ENCODE measurements around the gene TCFL5. TPM values are rescaled to one million over a fixed set of nuclear protein-coding genes. Genes with fewer than 3 reads are reported as not detected.

Gene TCFL5
- total RNA-seq, 1 experiment from 2014 or later, result 29.3 TPM

- POLR2A ChIA-PET (ENCODE audit: unreplicated experiment), result interaction anchor here (0.6 kb wide), 1 partner anchor 14 kb away, joined by 8 read pairs; no protein-coding TSS in a partner anchor
- intact Hi-C loops (cut with micrococcal nuclease; ENCODE audit: unreplicated experiment), result no loop called here
- DNase-seq, result no peak
- CTCF ChIA-PET, result interaction anchor here (0.6 kb wide), 1 partner anchor 28 kb away, joined by 6 read pairs; no protein-coding TSS in a partner anchor
- H3K4me3 ChIP-seq, result no peak overlapping the region
- no peaks in the 10 kb centered on the region for H3K9me3 ChIP-seq (ENCODE audit: insufficient read depth, low read depth)
- H3K79me2 ChIP-seq (ENCODE audit: low read depth), result no peaks in the 10 kb centered on the region
- H3K27me3 ChIP-seq (ENCODE audit: insufficient read depth, low read depth), result no peaks in the 10 kb centered on the region
- H2AFZ ChIP-seq, result no peak overlapping the region
- H3K4me2 ChIP-seq, result no peak overlapping the region
- H3F3A ChIP-seq (ENCODE audit: insufficient read depth, low read depth), result peaks cover 25% of the 10 kb centered on the region
- no peak overlapping the region for H3K27ac ChIP-seq
- TF ChIP-seq EZH2 (IDR thresholded peaks at IDR 0.05; ENCODE audit: low read depth), result no peak
- TF ChIP-seq, protein P1, sequence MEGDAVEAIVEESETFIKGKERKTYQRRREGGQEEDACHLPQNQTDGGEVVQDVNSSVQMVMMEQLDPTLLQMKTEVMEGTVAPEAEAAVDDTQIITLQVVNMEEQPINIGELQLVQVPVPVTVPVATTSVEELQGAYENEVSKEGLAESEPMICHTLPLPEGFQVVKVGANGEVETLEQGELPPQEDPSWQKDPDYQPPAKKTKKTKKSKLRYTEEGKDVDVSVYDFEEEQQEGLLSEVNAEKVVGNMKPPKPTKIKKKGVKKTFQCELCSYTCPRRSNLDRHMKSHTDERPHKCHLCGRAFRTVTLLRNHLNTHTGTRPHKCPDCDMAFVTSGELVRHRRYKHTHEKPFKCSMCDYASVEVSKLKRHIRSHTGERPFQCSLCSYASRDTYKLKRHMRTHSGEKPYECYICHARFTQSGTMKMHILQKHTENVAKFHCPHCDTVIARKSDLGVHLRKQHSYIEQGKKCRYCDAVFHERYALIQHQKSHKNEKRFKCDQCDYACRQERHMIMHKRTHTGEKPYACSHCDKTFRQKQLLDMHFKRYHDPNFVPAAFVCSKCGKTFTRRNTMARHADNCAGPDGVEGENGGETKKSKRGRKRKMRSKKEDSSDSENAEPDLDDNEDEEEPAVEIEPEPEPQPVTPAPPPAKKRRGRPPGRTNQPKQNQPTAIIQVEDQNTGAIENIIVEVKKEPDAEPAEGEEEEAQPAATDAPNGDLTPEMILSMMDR (conservative IDR thresholded peaks at IDR 0.05), result no peak
- H3K9me2 ChIP-seq (ENCODE audit: insufficient read depth), result no peaks in the 10 kb centered on the region
- H3K4me1 ChIP-seq (replicated peaks; ENCODE audit: insufficient read depth), result no peaks in the 10 kb centered on the region
- BruUV-seq (replicated peaks), result no TSS peak
- H3K36me3 ChIP-seq (ENCODE audit: low read depth), result peaks cover 32% of the 10 kb centered on the region
- H4K20me1 ChIP-seq (ENCODE audit: insufficient read depth), result peaks cover 18% of the 10 kb centered on the region; the same call in 1 of the 2 replicates
These were observed 32.6 kb upstream of the TCFL5 start for GRCh38 chr20:62894261-62894660.

GRCh38 chr20:62893700-62894099 lies 32.1 kb upstream of the TCFL5 start:
- DNase-seq, result no peak
- Histone ChIP-seq H3K4me2 (no peak overlapping the region), H4K20me1 (ENCODE audit: insufficient read depth) (peaks cover 14% of the 10 kb centered on the region; the same call in 1 of the 2 replicates), H3F3A (ENCODE audit: insufficient read depth, low read depth) (peaks cover 22% of the 10 kb centered on the region), H2AFZ (no peak overlapping the region), H3K27ac (no peak overlapping the region), H3K9me3 (ENCODE audit: insufficient read depth, low read depth) (no peaks in the 10 kb centered on the region), H3K4me3 (no peak overlapping the region), H3K36me3 (ENCODE audit: low read depth) (peaks cover 35% of the 10 kb centered on the region), H3K27me3 (ENCODE audit: insufficient read depth, low read depth) (no peaks in the 10 kb centered on the region), H3K9me2 (ENCODE audit: insufficient read depth) (no peaks in the 10 kb centered on the region), H3K79me2 (ENCODE audit: low read depth) (no peaks in the 10 kb centered on the region), H3K4me1 (replicated peaks; ENCODE audit: insufficient read depth) (no peaks in the 10 kb centered on the region)
- intact Hi-C loops (cut with micrococcal nuclease; ENCODE audit: unreplicated experiment), result no loop called here
- POLR2A ChIA-PET (ENCODE audit: unreplicated experiment), result interaction anchor here (0.6 kb wide), 1 partner anchor 14 kb away, joined by 8 read pairs; no protein-coding TSS in a partner anchor
- BruUV-seq (replicated peaks), result no TSS peak
- CTCF ChIA-PET, result interaction anchor here (0.6 kb wide), 1 partner anchor 27 kb away, joined by 6 read pairs; no protein-coding TSS in a partner anchor
- TF ChIP-seq, protein P1 (conservative IDR thresholded peaks at IDR 0.05), result no peak; the same call in 1 of the 2 replicates
- no peak for TF ChIP-seq EZH2 (IDR thresholded peaks at IDR 0.05; ENCODE audit: low read depth)

DNA sequence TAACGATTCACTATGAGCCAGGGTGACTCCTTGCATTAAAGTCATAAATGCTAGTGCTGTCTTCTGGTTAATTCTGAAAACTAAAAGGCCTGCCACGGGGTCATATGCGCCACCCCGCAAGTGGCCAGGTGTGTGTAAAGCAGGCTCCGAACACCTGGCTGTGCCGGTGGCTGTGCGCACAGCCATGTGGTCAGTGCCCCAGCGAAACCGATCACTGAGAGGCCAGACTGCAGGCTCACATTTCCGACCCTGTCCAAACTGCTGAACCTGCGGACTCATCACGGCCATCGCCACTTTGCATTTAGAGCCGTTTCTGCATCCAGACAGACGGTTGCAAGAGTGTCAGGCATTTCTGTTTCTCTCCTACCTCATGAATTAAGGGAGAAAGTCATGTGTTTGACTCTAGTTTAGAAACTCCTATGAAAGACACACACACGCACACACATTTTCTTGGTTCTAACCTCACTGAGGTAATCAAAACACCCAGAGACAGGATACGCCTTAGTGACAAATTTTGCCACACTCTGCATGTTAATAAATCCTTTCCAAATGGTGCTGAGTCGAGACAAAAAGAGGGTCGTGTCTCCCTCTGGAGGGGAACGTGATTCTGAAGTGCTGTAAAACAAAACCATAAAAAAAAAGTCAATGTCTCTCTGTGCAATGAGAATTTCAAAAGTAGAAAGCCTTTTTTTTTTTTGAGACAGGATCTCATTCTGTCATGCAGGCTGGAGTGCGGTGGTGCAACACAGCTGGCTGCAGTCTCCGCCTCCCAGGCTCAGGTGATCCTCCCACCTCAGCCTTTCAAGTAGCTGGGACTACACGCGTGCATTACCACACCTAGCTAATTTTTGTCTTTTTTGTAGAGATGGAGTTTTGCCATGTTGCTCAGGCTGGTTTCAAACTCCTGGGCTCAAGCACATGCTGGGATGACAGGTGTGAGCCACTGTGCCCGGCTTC lies 31.0 kb upstream of the TCFL5 start:
- Histone ChIP-seq H3K4me3 (no peak overlapping the region), H3K79me2 (ENCODE audit: low read depth) (no peaks in the 10 kb centered on the region), H3K36me3 (ENCODE audit: low read depth) (peaks cover 38% of the 10 kb centered on the region), H4K20me1 (ENCODE audit: insufficient read depth) (peaks cover 11% of the 10 kb centered on the region; the same call in 1 of the 2 replicates), H3K27ac (no peak overlapping the region), H3K9me2 (ENCODE audit: insufficient read depth) (no peaks in the 10 kb centered on the region), H3K27me3 (ENCODE audit: insufficient read depth, low read depth) (no peaks in the 10 kb centered on the region), H2AFZ (no peak overlapping the region), H3K4me1 (replicated peaks; ENCODE audit: insufficient read depth) (no peaks in the 10 kb centered on the region), H3K9me3 (ENCODE audit: insufficient read depth, low read depth) (no peaks in the 10 kb centered on the region), H3F3A (ENCODE audit: insufficient read depth, low read depth) (peaks cover 25% of the 10 kb centered on the region), H3K4me2 (no peak overlapping the region)
- no TSS peak for BruUV-seq (replicated peaks)
- ChIA-PET POLR2A (ENCODE audit: unreplicated experiment) (no interaction called here), CTCF (no interaction called here)
- TF ChIP-seq, protein P1 (conservative IDR thresholded peaks at IDR 0.05), result no peak
- no peak for TF ChIP-seq EZH2 (IDR thresholded peaks at IDR 0.05; ENCODE audit: low read depth)
- no peak for DNase-seq
- intact Hi-C loops (cut with micrococcal nuclease; ENCODE audit: unreplicated experiment), result no loop called here
